Measurements from ENCODE around the gene PAFAH1B2.
"Not testable (repeated sequence)": the region's sequence is repeated elsewhere in the genome, so short reads cannot be mapped to it uniquely, and the experiment has no call there.

PAFAH1B2 gene

DNA sequence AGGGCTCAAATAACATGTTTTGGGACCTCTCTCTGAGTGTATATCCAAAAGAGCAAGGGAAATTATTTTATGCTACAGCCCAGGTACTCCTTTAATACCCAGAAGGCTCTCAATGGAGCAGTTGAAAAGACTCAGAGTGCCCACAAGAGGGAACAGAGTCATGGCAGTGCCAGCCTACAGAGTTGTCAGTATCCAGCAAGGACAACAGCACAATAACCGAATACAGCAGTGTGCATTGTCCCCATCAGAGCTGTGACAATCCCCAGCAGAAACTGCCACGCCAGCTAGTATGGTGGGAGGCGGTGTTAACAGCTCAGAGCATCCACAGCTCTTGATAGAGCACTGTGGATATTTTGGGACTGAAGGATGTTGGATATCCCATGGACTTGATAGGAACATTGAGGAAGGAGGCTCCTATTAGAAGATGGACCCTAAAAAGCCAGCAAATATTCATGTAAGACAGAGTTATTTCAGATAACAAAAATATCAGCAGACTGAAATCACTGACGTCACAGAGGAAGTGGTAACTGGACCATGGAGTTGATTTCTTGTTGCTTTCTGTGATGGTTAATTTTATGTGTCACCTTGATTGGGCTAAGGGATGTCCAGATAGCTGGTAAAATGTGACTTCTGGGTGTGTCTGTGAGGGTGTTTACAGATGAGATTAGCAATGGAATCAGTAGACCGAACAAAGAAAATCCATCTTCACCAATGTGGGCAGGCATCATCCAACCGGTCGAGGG, 17.7 kb upstream of the PAFAH1B2 start:
- peak in 49 of 56 donors; percentile 7 to 89 (median 57) for DNase-seq

DNA sequence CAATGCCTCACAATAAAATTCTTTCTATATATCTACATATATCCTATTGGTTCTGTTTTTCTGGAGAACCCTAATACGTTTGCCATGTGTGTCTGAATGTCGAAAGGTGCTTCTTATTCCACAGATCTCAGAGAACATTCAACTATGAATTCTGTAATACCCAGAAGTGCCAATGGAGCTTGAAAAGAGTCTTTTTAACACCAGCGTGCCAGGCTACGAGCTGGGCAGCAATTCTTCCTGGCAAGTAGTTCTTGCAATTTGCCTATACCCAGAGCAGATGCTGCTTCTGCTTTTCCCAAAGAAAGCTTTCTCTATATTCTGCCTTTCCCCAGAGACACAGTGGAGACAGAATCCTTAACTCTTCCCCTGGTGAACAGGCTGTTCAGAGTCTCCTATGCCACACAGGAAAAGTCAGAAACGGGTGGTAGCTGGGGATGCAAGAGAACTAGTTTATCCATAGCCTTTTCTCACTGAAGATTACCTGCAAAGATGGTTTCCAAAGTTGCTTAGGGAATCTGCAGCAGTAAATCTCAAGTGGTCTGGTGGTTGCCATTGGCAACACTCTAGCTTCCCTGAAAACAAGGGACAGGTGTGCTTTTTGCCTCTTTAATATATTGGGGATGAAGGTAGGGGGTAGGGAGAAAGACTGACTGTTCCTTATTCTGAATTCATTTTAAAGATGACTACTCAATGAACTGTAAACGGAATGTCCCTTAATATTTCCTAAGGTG, 16.8 kb upstream of the PAFAH1B2 start:
- DNase-seq, result peak in 10 of 56 donors; percentile 2 to 46 (median 10)

DNA sequence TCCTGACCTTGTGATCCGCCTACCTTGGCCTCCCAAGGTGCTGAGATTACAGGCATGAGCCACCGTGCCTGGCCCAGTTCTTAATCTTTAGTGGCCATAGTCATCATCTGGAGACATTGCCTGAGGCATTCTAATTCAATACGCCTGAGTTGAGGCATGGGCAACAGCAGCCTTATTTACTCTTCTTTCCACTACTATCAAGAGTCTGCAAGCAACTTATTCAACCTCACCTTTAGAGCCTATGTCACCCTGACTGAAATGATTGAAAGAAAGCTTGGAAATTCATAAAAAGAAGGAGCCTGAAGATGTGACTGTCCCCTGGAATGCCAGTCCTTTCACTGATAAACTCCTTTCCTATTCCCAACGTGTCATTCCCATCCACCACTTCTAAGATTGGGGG, 15.8 kb upstream of the PAFAH1B2 start:
- DNase-seq, result no peak

DNA sequence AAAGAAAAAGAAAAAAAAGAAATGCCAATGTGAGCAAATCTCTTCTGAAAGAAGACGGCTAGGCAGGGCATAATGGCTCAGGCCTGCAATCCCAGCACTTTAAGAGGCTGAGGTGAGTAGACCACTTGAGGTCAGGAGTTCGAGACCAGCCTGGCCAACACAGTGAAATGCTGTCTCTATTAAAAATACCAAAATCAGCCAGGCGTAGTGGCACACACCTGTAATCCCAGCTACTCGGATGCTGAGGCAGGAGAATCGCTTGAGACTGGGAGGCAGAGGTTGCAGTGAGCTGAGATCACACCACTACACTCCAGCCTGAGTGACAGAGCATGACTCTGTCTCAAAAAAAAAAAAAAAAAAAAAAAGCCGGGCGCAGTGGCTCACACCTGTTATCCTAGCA, 13.7 kb upstream of the PAFAH1B2 start:
- DNase-seq, result not testable (repeated sequence)

DNA sequence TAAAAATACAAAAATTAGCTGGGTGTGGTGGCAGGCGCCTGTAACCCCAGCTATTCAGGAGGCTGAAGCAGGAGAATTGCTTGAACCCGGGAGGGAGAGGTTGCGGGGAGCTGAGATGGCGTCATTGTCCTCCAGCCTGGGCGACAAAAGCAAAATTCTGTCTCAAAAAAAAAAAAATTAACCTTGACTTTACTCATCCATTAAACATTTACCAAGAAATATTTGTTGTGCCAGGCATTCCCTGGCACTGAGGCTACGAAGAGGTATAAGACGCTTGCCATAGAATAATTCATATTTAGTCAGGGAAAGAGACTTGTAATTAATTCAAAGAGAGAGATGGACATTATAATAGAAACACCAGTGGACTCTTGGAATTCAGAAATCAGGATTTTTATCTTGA, 13.2 kb upstream of the PAFAH1B2 start:
- DNase-seq, result no peak

DNA sequence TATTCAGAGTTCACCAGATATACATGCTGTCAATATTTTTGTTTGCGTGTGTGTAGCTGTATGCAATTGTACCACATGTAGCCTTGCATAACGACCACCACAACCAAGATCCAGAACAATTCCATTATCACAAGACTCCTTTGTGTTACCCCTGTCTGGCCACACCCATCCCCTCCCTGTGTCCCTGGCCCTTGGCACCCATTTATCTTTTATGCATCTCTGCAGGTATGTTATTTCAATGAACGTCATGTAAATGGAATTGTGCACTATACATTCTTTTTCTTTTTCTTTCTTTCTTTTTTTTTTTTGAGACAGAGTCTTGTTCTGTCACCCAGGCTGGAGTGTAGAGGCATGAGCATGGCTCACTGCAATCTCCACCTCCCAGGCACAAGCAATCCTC, 9.7 kb upstream of the PAFAH1B2 start:
- DNase-seq, result no peak

DNA sequence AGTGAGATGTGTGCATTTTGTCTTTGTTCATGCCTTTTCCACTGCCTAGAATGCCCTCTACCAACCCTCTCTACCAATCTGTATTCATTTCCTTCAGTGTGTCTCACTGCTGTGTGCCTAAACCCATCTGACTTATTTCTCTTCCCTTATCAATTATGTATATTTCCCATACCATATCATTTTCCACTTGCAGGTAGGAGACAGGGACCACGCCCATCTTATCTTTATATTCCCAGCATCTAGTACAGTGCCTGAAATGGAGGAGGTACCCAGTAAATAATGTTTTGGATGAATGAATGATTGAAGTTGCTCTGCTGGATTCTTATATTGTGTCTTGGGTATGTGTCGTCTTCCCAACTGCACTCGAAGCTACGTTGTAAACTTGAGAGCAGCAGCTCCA, 9.1 kb upstream of the PAFAH1B2 start:
- DNase-seq, result not testable (repeated sequence)

DNA sequence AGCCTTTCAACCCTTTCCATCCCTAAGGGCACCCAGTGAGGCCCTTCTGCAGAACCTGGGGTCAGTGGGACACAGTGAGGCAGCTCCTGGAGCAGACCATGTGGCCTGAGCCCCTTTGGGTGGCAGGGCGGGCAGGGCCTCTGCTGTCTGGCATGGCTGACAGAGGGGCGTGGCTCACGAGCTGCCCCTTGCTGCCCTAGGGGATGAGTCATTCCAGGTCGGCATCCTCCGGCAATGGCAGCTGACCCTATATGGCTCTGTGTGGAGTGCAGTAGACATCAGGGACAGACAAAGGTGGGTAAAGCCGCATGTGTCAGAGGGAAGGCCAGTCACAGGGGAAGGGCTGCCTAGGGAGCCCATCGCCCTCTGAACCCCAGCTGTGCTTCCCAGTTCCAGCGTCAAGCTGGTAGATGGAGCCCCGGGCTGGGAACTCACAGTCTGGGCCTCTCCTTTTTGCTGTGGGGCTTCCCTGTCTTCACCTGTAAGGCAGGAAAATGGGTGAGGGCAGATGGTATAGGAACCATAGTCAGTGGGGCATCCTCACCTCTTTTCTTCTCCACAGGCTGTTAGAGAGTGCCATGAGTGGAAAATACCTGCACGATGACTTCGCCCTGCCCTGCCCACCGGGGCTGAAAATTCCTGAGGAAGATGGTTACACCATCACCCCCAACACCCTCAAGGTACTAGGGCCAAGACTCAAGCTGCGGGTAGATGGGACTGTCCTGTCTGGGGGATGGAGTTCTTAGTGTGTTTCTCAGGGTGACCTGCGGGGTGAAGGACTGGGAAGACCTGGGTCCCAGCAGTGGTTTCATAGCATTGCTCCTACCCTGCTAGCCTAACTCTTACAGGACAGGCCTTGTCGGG, 6.6 kb upstream of the PAFAH1B2 start:
- not testable (repeated sequence) for DNase-seq

DNA sequence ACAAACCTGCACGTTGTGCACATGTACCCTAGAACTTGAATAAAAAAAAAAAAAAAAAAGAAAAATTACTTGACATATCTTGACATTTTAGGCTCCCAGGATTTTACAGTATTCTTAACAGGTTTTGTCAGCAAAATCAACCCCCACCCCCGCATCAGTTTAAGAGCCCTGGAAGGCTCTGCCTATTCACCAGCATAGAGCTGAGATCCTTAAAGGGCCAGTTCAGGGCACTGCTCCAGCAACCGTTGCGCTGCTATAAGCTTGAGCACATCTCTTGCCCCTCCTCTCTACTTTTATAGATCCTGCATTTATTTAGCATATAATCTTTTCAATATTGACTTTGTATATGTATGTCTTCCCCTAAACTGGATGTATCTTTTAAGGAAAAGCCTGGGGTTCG, 697 bp upstream of the PAFAH1B2 start:
- peak in 12 of 56 donors; percentile 4 to 44 (median 16) for DNase-seq

DNA sequence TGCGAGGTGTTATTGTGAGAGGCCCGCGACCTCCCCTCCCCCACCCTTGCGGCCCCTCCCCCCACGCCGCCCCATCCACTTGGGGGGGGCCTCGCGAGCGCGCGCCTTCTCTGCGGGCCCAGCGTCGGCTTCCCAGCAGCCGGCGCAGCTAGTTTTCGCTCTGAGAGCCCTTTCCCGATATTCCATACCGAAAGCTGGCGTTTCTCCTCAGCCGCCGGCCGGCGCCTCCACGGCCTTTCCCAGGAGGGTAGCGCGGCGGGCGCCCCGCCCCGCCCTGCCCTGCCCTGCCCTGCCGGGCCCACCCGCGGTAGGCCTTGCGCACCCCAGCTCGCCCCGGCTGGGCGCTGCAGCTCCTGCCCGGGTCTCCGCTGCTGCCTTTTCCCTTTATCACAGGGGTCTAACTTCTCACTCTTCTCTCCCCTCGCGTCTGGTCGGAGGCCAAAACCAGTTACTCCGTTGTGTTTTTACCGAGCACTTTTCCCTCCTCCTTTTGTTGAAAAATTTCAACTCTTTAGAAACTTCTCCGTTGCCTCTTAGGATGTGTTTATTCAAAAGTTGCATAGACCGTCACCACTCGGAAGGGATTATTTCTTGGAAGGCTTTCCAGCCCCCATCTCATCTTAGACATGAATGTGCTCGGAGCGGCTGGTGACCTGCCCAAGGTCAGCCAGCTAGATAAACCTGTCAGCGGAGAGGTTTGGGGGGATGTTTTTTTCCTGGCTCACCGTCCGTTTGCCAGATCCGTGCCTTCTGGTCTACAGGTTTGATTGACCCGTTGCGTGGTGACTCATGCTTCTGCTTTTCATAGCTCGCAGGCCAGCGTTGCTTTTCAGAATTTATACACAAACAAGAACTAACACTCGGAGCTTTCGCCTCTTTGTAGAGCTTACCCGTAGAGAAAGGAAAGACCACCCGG, 648 bp downstream of the PAFAH1B2 start:
- DNase-seq, result peak in 26 of 56 donors; percentile 3 to 88 (median 28)

DNA sequence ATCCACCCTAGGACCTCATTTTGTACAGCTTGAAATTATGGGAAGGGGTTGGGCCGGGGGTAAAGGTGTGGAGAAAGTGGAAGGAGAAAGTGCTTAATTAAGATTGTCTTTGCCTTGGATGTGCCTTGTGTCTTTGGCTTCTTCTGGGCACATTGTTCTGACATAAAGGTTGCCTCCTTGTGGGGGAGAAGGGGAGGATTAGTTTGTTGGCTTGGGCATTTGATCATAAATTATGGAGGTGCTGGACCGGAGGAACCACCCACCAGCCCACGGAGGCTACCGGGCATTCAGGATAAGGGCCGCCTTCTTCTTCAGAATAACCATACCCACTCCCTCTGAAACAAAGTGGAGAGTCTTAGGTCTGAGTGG, 1.3 kb downstream of the PAFAH1B2 start:
- no peak for DNase-seq

DNA sequence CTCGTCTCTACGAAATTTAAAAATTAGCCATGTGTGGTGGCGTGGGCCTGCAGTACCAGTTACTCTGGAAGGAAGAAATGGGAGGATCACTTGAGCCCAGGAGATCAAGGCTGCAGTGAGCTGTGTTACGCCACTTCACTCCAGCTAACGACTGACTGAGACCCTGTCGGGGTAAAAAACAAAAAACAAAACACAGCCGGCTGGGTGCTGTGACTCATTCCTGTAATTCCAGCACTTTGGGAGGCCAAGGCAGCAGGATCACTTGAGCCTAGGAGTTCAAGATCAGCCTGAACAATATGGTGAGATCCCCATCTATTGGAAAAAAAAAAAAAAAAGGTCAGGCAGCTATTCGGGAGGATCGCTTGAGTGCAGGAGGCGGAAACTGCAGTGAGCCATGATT, 2.4 kb downstream of the PAFAH1B2 start:
- DNase-seq, result no peak

DNA sequence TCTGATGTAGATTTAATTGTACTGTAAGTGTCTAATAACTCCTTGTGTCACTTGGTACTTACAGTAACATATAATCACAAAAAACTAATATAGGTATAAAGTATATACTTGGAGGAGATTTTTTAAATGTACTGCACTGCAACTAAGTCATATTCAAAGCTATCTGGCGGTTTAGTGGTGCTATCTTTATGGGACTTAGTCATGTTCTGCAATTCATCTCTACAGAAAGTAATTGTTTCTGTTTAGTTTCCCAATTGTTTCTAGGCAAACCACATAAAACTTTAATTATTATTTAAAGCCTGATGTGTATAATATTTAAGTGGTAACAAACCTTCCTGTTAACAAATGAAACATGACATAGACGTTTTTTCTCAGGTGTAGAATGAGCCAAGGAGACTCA, 8.0 kb downstream of the PAFAH1B2 start:
- no peak for DNase-seq

DNA sequence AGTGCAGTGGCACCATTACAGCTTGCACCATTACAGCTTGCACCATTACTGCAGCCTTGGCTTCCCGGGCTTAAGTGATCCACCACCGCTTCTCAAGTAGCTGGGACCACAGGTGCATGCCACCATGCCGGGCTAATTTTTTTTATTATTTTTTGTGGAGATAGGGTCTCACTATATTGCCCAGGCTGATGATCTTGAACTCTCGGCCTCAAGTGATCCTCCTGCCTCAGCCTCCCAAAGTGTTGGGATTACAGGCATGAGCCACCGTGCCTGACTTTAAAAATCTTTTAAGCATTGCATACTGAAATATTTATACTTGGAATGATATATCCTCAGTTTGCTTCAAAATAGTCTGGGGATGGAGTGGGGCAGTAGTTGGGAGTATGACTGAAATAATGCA, 10.4 kb downstream of the PAFAH1B2 start:
- no peak for DNase-seq

DNA sequence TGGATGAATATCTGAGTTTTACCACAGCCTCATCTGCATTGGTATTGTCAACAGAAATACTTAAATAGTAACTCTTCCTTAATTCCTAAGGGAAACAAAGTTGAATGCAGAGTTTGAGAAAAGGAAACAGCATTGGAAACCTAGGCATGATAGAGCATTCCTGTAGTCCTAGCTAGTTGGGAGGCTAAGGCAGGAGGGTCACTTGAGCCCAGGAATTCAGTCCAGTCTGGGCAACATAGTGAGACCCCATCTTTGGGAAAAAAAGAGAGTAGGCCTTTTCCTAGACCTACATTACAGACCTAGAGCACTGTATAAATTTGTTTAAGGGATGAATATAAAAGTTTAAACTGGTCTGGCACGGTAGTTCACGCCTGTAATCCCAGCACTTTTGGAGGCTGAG, 13.4 kb downstream of the PAFAH1B2 start:
- no peak for DNase-seq

DNA sequence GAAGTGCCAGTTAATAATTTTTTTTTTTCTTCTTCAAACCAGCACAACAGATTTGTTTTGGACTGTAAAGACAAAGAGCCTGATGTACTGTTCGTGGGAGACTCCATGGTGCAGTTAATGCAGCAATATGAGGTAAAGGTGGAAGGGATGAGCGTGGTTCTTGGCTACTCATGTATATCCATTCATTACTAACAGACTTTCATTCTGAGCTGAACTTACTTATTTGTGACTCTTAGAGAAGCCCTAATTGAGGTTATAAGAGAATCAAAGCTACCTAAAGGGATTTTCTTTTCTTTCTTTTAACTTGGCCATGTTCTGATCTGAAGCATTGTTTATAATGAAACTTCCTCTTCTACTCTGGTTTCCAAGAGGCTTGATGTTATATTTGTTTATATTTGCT, 15.8 kb downstream of the PAFAH1B2 start:
- DNase-seq, result no peak

DNA sequence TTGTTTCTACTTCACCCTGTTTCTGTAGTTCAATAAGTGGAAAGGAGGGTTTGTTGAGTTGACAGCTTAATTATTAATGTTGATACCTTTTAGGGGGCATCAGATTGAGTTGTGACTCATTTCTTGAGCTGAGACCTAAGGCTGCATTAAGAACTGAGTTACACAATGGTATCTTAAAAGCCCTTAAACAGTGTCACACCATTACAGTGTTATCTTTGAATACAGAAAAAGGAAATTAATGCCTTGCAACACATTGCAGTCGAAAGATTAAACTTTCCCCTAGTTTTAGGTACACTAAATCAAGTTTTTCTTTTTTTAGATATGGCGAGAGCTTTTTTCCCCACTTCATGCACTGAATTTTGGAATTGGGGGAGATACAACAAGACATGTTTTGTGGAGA, 16.7 kb downstream of the PAFAH1B2 start:
- no peak for DNase-seq

DNA sequence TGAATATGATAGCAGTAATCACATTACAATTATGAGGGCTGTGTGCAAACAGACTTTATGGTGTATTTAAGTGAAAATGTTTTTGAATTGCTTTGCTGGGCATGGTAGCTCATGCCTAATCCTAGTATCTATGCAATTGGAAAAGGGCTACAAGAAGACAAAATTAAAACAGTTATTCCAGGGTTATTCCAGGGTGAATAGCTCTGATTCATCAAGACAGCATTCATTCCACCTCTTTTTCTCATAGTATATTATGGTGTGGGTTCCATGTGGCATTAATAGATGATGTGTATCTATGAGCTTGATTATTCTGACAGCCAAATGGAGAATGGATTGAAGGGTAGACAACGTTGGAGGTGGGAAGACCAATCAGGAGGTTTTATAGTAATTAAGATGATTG, 22.4 kb downstream of the PAFAH1B2 start:
- DNase-seq, result no peak

DNA sequence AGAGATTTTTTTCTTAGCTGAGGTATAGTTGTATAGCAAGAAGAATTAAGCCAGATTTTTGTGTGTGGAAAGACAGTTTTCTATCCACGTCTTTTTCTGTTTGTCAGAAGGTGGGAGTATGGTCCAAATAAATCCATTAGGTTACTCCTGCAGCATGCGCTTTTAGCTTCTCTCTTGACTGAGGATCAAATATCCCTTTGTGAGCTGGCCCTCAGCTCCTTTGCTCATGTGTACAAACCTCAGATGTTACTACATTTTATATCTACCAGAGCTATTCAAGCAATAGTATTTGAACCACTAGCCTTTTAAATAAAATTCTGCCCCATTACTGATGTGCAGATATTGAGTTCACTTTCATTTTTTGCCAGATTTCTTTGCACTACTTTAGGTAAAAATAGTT, 25.6 kb downstream of the PAFAH1B2 start:
- no peak for DNase-seq

DNA sequence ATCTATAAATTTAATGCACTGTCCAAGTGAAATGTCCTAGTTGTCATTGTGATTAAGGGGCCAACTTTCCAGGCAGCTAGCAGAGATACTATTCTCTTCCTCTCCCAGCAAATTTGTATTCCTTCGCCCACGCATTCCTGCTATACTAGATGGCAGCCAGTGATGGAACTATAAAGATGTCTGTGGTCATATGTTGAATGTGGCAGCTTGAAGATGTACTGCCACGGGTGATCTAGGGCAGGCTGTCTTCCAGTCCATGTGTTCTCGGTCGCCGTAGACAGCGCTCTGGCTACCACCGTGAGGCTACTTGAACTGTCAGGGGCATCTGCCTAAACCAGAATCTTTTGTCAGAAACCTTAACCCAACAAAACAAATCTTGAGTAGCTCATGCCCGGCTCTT, 26.1 kb downstream of the PAFAH1B2 start:
- peak in 1 of 56 donors; percentile 13 for DNase-seq

DNA sequence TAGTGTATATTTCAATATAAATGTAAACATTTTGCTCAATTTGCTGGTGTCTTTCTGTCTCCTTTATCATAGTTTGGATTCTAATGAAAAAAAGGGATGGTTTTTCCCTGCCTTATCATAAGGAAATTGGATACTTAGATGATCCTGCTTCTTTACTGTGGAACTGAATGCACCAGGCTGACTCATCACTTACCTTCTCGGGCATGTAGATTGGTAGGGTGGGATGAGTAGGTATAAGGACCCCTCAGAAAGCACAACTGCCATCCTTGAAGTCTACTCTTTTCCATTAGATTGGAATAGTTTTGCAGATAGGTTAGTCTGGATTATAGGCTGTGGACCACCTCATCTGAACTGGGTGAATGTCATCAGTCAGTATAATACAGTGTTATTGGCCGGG, 26.9 kb downstream of the PAFAH1B2 start:
- no peak for DNase-seq
